SK-N-SH treated with all-trans-retinoic acid at 6 μM for 48 hours (cell line): ENCODE data around the gene C2orf72.

Experiments used
- ATAC-seq: fragments of 200-7000 bp; cut with Tn5 transposase; 3 replicates; pipeline ENCODE4 v1.9.1; 2020; ENCODE audit warnings: mild to moderate bottlenecking, moderate library complexity
- BACH2 ChIP-seq: fragments of 250-450 bp; sonication (Bioruptor Pico); IDR thresholded peaks from 2 replicates; pipeline ENCODE4 v1.9.0; 2021; ENCODE audit warnings: mild to moderate bottlenecking, borderline replicate concordance
- CSDC2 ChIP-seq: fragments of 250-450 bp; sonication (Bioruptor Pico); IDR thresholded peaks from 2 replicates; pipeline ENCODE4 v1.5.0; 2020; ENCODE audit warnings: mild to moderate bottlenecking, moderate library complexity
- ESRRG ChIP-seq: fragments of 250-450 bp; sonication (Bioruptor Pico); IDR thresholded peaks from 2 replicates; pipeline ENCODE4 v1.6.1; 2021; ENCODE audit warnings: mild to moderate bottlenecking
- GLIS3 ChIP-seq: fragments of 250-450 bp; sonication (Bioruptor Pico); IDR thresholded peaks from 2 replicates; pipeline ENCODE4 v1.5.0; 2020; ENCODE audit warnings: mild to moderate bottlenecking, moderate library complexity
- ISL1 ChIP-seq: fragments of 250-450 bp; sonication (Bioruptor Pico); IDR thresholded peaks from 2 replicates; pipeline ENCODE4 v2.1.2; 2022; ENCODE audit warnings: mild to moderate bottlenecking, moderate library complexity
- OSR1 ChIP-seq: fragments of 250-450 bp; sonication (Bioruptor Pico); IDR thresholded peaks from 2 replicates; pipeline ENCODE4 v1.8.0; 2022; ENCODE audit warnings: moderate library complexity, mild to moderate bottlenecking, inconsistent platforms
- PPARA ChIP-seq: fragments of 250-450 bp; sonication (Bioruptor Pico); IDR thresholded peaks from 2 replicates; pipeline ENCODE4 v1.5.0; 2020; ENCODE audit warnings: mild to moderate bottlenecking, borderline replicate concordance
- RARB ChIP-seq: fragments of 250-450 bp; sonication (Bioruptor Pico); IDR thresholded peaks from 2 replicates; pipeline ENCODE4 v1.8.0; 2021; ENCODE audit warnings: mild to moderate bottlenecking, moderate library complexity
- SNAI2 ChIP-seq: fragments of 250-450 bp; sonication (Bioruptor Pico); IDR thresholded peaks from 2 replicates; pipeline ENCODE4 v1.5.0; 2020; ENCODE audit warnings: mild to moderate bottlenecking, moderate library complexity
- TCF4 ChIP-seq: fragments of 250-450 bp; sonication (Bioruptor Pico); IDR thresholded peaks from 2 replicates; pipeline ENCODE4 v1.8.0; 2021; ENCODE audit warnings: mild to moderate bottlenecking, moderate library complexity, borderline replicate concordance
- TOX ChIP-seq: fragments of 250-450 bp; sonication (Bioruptor Pico); IDR thresholded peaks from 2 replicates; pipeline ENCODE4 v1.8.0; 2021; ENCODE audit warnings: mild to moderate bottlenecking, moderate library complexity, borderline replicate concordance
- ZC3H10 ChIP-seq: fragments of 250-450 bp; sonication (Bioruptor Pico); IDR thresholded peaks from 2 replicates; pipeline ENCODE4 v1.5.1; 2021; ENCODE audit warnings: mild to moderate bottlenecking, moderate library complexity
- ZFP3 ChIP-seq: fragments of 250-450 bp; sonication (Bioruptor Pico); IDR thresholded peaks from 2 replicates; pipeline ENCODE4 v1.5.0; 2020; ENCODE audit warnings: mild to moderate bottlenecking, moderate library complexity
- ZFP30 ChIP-seq: fragments of 450-650 bp; formaldehyde crosslinking; IDR thresholded peaks from 2 replicates; pipeline ENCODE4 v1.5.0; 2022; ENCODE audit warnings: mild to moderate bottlenecking, moderate library complexity
- ZNF70 ChIP-seq: fragments of 450-650 bp; formaldehyde crosslinking; IDR thresholded peaks from 2 replicates; pipeline ENCODE4 v1.5.0; 2020; ENCODE audit warnings: mild to moderate bottlenecking, moderate library complexity
- ZNF8 ChIP-seq: fragments of 450-650 bp; formaldehyde crosslinking; IDR thresholded peaks from 2 replicates; pipeline ENCODE4 v1.5.0; 2020; ENCODE audit warnings: mild to moderate bottlenecking, moderate library complexity
- TF ChIP-seq, protein P1 (sequence below): fragments of 250-450 bp; sonication (Bioruptor Pico); IDR thresholded peaks from 2 replicates; pipeline ENCODE4 v1.5.1; 2020; ENCODE audit warnings: low read depth, mild to moderate bottlenecking, moderate library complexity
- TF ChIP-seq, protein P2 (sequence below): fragments of 250-450 bp; sonication (Bioruptor Pico); IDR thresholded peaks from 2 replicates; pipeline ENCODE4 v1.5.1; 2021; ENCODE audit warnings: mild to moderate bottlenecking, moderate library complexity
- TF ChIP-seq, protein P3 (sequence below): fragments of 250-450 bp; sonication (Bioruptor Pico); IDR thresholded peaks from 2 replicates; pipeline ENCODE4 v1.5.0; 2020; ENCODE audit warnings: mild to moderate bottlenecking, moderate library complexity
- TF ChIP-seq, protein P4 (sequence below): fragments of 250-450 bp; sonication (Bioruptor Pico); IDR thresholded peaks from 2 replicates; pipeline ENCODE4 v1.8.0; 2021; ENCODE audit warnings: low read depth, mild to moderate bottlenecking, moderate library complexity, borderline replicate concordance

C2orf72 gene

DNA sequence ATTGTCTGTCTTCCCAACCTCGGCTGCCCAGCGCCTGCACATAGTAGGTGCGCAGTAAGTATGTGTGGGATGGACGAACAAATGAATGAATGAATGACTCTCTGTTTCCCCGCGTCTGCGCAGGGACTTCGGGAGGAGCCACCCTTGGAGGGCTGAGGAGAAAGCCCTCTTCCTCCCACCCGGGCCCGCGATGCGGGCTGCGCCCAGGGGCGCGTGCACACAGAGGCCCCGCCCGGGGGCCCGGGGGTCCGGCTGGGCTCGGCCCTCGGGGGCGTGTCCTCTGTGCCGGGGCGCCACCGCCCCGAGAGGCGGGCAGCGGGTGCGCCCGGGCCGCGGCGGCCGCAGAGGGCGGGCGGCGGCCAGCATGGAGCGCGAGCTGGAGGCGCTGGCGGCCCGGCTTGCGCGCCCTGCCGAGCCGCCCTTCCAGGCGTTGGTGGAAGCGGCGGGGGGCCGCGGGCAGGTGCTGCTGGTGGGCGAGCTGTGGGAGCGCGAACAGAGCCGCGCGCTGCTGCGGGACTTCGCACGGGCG lies at the start of gene C2orf72:
C2orf72 (plus strand) TSS at position 322 of the 529 bp plus-strand sequence; CDS start at position 365, 43 bp downstream.
- TF ChIP-seq ESRRG (CRISPR knock-in tag) = no peak
- no peak for TF ChIP-seq ZNF70 (CRISPR knock-in tag)
- no peak for TF ChIP-seq ZFP3 (CRISPR knock-in tag)
- no peak for TF ChIP-seq ZFP30 (CRISPR knock-in tag)
- TF ChIP-seq BACH2 (CRISPR knock-in tag) = no peak
- TF ChIP-seq PPARA (CRISPR knock-in tag) = no peak
- no peak for TF ChIP-seq GLIS3 (CRISPR knock-in tag)
- TF ChIP-seq RARB = no peak
- TF ChIP-seq SNAI2 = no peak
- no peak for TF ChIP-seq OSR1
- TF ChIP-seq CSDC2 (CRISPR knock-in tag) = no peak
- TF ChIP-seq TOX (CRISPR knock-in tag) = no peak
- TF ChIP-seq, protein P1, sequence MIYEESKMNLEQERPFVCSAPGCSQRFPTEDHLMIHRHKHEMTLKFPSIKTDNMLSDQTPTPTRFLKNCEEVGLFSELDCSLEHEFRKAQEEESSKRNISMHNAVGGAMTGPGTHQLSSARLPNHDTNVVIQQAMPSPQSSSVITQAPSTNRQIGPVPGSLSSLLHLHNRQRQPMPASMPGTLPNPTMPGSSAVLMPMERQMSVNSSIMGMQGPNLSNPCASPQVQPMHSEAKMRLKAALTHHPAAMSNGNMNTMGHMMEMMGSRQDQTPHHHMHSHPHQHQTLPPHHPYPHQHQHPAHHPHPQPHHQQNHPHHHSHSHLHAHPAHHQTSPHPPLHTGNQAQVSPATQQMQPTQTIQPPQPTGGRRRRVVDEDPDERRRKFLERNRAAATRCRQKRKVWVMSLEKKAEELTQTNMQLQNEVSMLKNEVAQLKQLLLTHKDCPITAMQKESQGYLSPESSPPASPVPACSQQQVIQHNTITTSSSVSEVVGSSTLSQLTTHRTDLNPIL (CRISPR knock-in tag) = no peak
- ATAC-seq = peak; percentile 48; the same call in 2 of the 3 replicates

DNA sequence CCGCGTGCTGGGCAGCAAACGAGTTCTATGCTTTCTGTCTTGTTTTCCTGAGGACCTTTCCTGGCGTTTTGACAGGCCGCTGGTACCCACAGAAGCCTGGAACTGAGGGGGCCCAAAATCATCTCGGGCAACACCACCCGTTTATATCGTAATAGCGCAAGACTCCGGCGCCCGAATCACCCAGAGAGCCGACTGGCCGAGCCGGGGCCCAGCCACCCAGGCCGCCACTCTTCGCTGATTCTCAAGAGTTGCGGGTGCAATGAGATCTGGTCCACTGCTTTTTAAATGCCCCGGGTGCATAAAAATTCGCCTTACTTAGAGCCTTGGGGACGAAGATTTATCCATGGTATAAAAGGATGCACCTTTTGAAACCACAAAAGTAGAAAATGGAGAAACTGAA lies 47.6 kb upstream of the C2orf72 start:
- no peak for ATAC-seq
- TF ChIP-seq TOX (CRISPR knock-in tag) = no peak
- TF ChIP-seq ESRRG (CRISPR knock-in tag) = no peak
- TF ChIP-seq OSR1 = no peak
- TF ChIP-seq, protein P2, sequence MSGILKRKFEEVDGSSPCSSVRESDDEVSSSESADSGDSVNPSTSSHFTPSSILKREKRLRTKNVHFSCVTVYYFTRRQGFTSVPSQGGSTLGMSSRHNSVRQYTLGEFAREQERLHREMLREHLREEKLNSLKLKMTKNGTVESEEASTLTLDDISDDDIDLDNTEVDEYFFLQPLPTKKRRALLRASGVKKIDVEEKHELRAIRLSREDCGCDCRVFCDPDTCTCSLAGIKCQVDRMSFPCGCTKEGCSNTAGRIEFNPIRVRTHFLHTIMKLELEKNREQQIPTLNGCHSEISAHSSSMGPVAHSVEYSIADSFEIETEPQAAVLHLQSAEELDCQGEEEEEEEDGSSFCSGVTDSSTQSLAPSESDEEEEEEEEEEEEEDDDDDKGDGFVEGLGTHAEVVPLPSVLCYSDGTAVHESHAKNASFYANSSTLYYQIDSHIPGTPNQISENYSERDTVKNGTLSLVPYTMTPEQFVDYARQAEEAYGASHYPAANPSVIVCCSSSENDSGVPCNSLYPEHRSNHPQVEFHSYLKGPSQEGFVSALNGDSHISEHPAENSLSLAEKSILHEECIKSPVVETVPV = no peak

DNA sequence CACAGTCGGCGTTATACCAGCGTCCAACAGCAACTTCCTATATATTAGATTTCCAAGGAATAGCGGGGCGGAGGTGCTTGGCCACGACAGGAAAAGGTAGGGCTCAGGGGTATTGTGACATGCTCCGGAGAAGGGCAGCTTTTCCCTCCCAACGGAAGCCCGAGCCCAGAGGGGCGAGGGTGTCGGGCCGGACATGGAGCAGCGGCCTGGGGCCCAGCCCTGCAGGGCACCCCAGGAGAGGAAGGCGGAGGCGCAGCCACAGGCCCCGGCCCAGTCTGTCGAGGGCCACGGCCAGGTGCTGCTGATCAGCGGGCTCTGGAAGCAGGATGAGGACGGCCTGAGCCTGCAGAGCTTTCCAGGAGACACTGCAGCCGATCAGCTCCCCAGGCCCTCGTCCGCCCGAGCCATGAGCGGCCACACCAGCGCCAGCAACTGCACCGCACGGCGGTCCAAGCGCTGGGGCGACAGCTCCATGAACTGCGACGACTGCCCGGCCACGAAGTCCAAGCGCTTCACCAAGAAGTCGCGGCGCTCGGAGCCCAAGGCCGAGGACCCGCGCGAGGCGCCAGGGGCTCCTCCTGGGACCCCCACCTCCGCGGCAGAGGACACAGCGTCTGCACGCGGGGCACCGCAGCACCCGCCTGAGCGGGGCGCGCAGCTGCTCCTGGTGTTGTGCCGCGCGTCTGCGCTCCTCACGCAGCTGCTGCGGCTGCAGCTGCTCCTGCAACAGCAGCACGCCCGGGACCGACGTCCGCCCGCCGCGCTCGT lies 47.0 kb upstream of the C2orf72 start:
- no peak for ATAC-seq
- no peak for TF ChIP-seq TCF4 (CRISPR knock-in tag)

DNA sequence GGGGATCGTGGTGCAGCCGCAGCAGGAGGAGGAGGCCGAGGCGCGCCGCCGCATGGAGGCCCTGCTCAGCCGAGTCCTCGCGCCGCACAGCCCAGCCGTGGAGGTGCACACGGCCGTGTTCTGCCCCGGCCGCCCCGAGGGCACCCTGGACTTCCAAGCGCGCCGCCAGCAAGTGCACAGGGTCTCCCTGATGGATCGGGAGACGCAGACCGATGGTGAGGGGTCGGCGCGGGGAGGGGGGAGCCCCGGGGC lies 46.5 kb upstream of the C2orf72 start:
- TF ChIP-seq ZC3H10 (no peak), ZFP3 (CRISPR knock-in tag) (no peak), PPARA (CRISPR knock-in tag) (no peak), ZNF70 (CRISPR knock-in tag) (no peak), ISL1 (CRISPR knock-in tag) (no peak), ZFP30 (CRISPR knock-in tag) (no peak), ZNF8 (CRISPR knock-in tag) (no peak), OSR1 (no peak), TCF4 (CRISPR knock-in tag) (no peak)
- TF ChIP-seq, protein P3, sequence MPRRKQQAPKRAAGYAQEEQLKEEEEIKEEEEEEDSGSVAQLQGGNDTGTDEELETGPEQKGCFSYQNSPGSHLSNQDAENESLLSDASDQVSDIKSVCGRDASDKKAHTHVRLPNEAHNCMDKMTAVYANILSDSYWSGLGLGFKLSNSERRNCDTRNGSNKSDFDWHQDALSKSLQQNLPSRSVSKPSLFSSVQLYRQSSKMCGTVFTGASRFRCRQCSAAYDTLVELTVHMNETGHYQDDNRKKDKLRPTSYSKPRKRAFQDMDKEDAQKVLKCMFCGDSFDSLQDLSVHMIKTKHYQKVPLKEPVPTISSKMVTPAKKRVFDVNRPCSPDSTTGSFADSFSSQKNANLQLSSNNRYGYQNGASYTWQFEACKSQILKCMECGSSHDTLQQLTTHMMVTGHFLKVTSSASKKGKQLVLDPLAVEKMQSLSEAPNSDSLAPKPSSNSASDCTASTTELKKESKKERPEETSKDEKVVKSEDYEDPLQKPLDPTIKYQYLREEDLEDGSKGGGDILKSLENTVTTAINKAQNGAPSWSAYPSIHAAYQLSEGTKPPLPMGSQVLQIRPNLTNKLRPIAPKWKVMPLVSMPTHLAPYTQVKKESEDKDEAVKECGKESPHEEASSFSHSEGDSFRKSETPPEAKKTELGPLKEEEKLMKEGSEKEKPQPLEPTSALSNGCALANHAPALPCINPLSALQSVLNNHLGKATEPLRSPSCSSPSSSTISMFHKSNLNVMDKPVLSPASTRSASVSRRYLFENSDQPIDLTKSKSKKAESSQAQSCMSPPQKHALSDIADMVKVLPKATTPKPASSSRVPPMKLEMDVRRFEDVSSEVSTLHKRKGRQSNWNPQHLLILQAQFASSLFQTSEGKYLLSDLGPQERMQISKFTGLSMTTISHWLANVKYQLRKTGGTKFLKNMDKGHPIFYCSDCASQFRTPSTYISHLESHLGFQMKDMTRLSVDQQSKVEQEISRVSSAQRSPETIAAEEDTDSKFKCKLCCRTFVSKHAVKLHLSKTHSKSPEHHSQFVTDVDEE (CRISPR knock-in tag) = no peak
- TF ChIP-seq, protein P4, sequence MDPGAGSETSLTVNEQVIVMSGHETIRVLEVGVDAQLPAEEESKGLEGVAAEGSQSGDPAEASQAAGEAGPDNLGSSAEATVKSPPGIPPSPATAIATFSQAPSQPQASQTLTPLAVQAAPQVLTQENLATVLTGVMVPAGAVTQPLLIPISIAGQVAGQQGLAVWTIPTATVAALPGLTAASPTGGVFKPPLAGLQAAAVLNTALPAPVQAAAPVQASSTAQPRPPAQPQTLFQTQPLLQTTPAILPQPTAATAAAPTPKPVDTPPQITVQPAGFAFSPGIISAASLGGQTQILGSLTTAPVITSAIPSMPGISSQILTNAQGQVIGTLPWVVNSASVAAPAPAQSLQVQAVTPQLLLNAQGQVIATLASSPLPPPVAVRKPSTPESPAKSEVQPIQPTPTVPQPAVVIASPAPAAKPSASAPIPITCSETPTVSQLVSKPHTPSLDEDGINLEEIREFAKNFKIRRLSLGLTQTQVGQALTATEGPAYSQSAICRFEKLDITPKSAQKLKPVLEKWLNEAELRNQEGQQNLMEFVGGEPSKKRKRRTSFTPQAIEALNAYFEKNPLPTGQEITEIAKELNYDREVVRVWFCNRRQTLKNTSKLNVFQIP = no peak
- TF ChIP-seq, protein P1 (CRISPR knock-in tag) = no peak
- ATAC-seq = no peak
